ENCODE data around the gene AMELY.
"Not testable (repeated sequence)": the region's sequence is repeated elsewhere in the genome, so short reads cannot be mapped to it uniquely, and the experiment has no call there.

AMELY gene

GRCh38 chrY:6909856-6910255 is 1.7 kb downstream of the AMELY start:
- no peaks in the 10 kb centered on the region for H3K27me3 ChIP-seq (ENCODE audit: control insufficient read depth, insufficient read depth, low read length)
- H3K4me3 ChIP-seq (ENCODE audit: low read length): no peak overlapping the region

GRCh38 chrY:6909118-6909521 is 2.4 kb downstream of the AMELY start:
- H3K27me3 ChIP-seq (ENCODE audit: control insufficient read depth, insufficient read depth, low read length): no peaks in the 10 kb centered on the region
- H3K4me1 ChIP-seq (ENCODE audit: control insufficient read depth, insufficient read depth, low read length): no peaks in the 10 kb centered on the region
- no peaks in the 10 kb centered on the region for H3K36me3 ChIP-seq (ENCODE audit: insufficient read depth, low read length)
- H3K4me3 ChIP-seq (ENCODE audit: low read length): no peak overlapping the region
- no peaks in the 10 kb centered on the region for H3K9me3 ChIP-seq (replicated peaks; ENCODE audit: low read length)
- H3K4me2 ChIP-seq (ENCODE audit: low read length): no peak overlapping the region
- H3K9ac ChIP-seq (ENCODE audit: low read depth, low read length): no peak overlapping the region

More at GRCh38 chrY:6909856-6910255, 1.7 kb downstream of the AMELY start:
- Histone ChIP-seq H3K9ac (ENCODE audit: low read depth, low read length) (no peak overlapping the region), H3K4me2 (ENCODE audit: low read length) (no peak overlapping the region), H3K36me3 (ENCODE audit: insufficient read depth, low read length) (no peaks in the 10 kb centered on the region), H3K9me3 (replicated peaks; ENCODE audit: low read length) (no peaks in the 10 kb centered on the region), H3K4me1 (ENCODE audit: control insufficient read depth, insufficient read depth, low read length) (no peaks in the 10 kb centered on the region)

- H3K4me3 ChIP-seq (ENCODE audit: low read length); H3K27me3 ChIP-seq (ENCODE audit: control insufficient read depth, insufficient read depth, low read length); H3K4me2 ChIP-seq (ENCODE audit: low read length); H3K9ac ChIP-seq (ENCODE audit: low read depth, low read length); H3K36me3 ChIP-seq (ENCODE audit: insufficient read depth, low read length); H3K9me3 ChIP-seq (replicated peaks; ENCODE audit: low read length); H3K4me1 ChIP-seq (ENCODE audit: control insufficient read depth, insufficient read depth, low read length): not testable (repeated sequence)
Observed at GRCh38 chrY:6908021-6908420, 3.5 kb downstream of the AMELY start.

GRCh38 chrY:6907591-6907990 is 4.0 kb downstream of the AMELY start:
- Histone ChIP-seq H3K9me3 (replicated peaks; ENCODE audit: low read length) (no peaks in the 10 kb centered on the region), H3K9ac (ENCODE audit: low read depth, low read length) (no peak overlapping the region), H3K27me3 (ENCODE audit: control insufficient read depth, insufficient read depth, low read length) (no peaks in the 10 kb centered on the region), H3K4me2 (ENCODE audit: low read length) (no peak overlapping the region), H3K4me1 (ENCODE audit: control insufficient read depth, insufficient read depth, low read length) (no peaks in the 10 kb centered on the region), H3K36me3 (ENCODE audit: insufficient read depth, low read length) (no peaks in the 10 kb centered on the region), H3K4me3 (ENCODE audit: low read length) (no peak overlapping the region)

- not testable (repeated sequence) for H3K9ac ChIP-seq (ENCODE audit: low read depth, low read length); H3K27me3 ChIP-seq (ENCODE audit: control insufficient read depth, insufficient read depth, low read length); H3K9me3 ChIP-seq (replicated peaks; ENCODE audit: low read length); H3K4me2 ChIP-seq (ENCODE audit: low read length); H3K36me3 ChIP-seq (ENCODE audit: insufficient read depth, low read length); H3K4me1 ChIP-seq (ENCODE audit: control insufficient read depth, insufficient read depth, low read length); H3K4me3 ChIP-seq (ENCODE audit: low read length)
Observed at GRCh38 chrY:6902116-6902515, 9.4 kb downstream of the AMELY start.

- Histone ChIP-seq H3K9ac (ENCODE audit: low read depth, low read length) (no peak overlapping the region), H3K4me3 (ENCODE audit: low read length) (no peak overlapping the region), H3K36me3 (ENCODE audit: insufficient read depth, low read length) (no peaks in the 10 kb centered on the region), H3K9me3 (replicated peaks; ENCODE audit: low read length) (no peaks in the 10 kb centered on the region), H3K27me3 (ENCODE audit: control insufficient read depth, insufficient read depth, low read length) (no peaks in the 10 kb centered on the region), H3K4me2 (ENCODE audit: low read length) (no peak overlapping the region), H3K4me1 (ENCODE audit: control insufficient read depth, insufficient read depth, low read length) (no peaks in the 10 kb centered on the region)
Observed at GRCh38 chrY:6895236-6895635, 16.3 kb downstream of the AMELY start.

GRCh38 chrY:6894496-6894895 is 17.1 kb downstream of the AMELY start:
- Histone ChIP-seq H3K4me2 (ENCODE audit: low read length) (no peak overlapping the region), H3K36me3 (ENCODE audit: insufficient read depth, low read length) (no peaks in the 10 kb centered on the region), H3K4me1 (ENCODE audit: control insufficient read depth, insufficient read depth, low read length) (no peaks in the 10 kb centered on the region), H3K9me3 (replicated peaks; ENCODE audit: low read length) (no peaks in the 10 kb centered on the region), H3K4me3 (ENCODE audit: low read length) (no peak overlapping the region), H3K9ac (ENCODE audit: low read depth, low read length) (no peak overlapping the region), H3K27me3 (ENCODE audit: control insufficient read depth, insufficient read depth, low read length) (no peaks in the 10 kb centered on the region)

- Histone ChIP-seq H3K9ac (ENCODE audit: low read depth, low read length) (no peak overlapping the region), H3K9me3 (replicated peaks; ENCODE audit: low read length) (no peaks in the 10 kb centered on the region), H3K36me3 (ENCODE audit: insufficient read depth, low read length) (no peaks in the 10 kb centered on the region), H3K27me3 (ENCODE audit: control insufficient read depth, insufficient read depth, low read length) (no peaks in the 10 kb centered on the region), H3K4me3 (ENCODE audit: low read length) (no peak overlapping the region), H3K4me1 (ENCODE audit: control insufficient read depth, insufficient read depth, low read length) (no peaks in the 10 kb centered on the region), H3K4me2 (ENCODE audit: low read length) (no peak overlapping the region)
Observed at GRCh38 chrY:6849384-6849783, 62.2 kb downstream of the AMELY start.

- not testable (repeated sequence) for H3K4me2 ChIP-seq (ENCODE audit: low read length); H3K27me3 ChIP-seq (ENCODE audit: control insufficient read depth, insufficient read depth, low read length); H3K9ac ChIP-seq (ENCODE audit: low read depth, low read length); H3K36me3 ChIP-seq (ENCODE audit: insufficient read depth, low read length); H3K4me1 ChIP-seq (ENCODE audit: control insufficient read depth, insufficient read depth, low read length); H3K4me3 ChIP-seq (ENCODE audit: low read length); H3K9me3 ChIP-seq (replicated peaks; ENCODE audit: low read length)
Observed at GRCh38 chrY:6842650-6843049, 68.9 kb downstream of the AMELY start.
